K562 (cell line): ENCODE results near the gene GYG2. TPM values are rescaled to one million over a fixed set of nuclear protein-coding genes. Genes with fewer than 3 reads are reported as not detected.

Source experiments
- ATAC-seq: fragments of 200-7000 bp; cut with Tn5 transposase; 3 replicates; pipeline ENCODE4 v1.9.1; 2020; ENCODE audit warnings: moderate library complexity
- BruUV-seq: library from RNA; stranded (reverse); fragments of 400-500 nt; replicated peaks from 2 replicates; lab custom pipeline; 2021; lab: Mats Ljungman, UMichigan
- CTCF ChIA-PET: fragments of 300-600 bp; formaldehyde crosslinking; extraction: SDS; loops from one replicate; lab custom pipeline; 2021; ENCODE audit warnings: low intra/inter-chr PET ratio; lab: Yijun Ruan, JAX
- POLR2A ChIA-PET: fragments of 300-600, 350-650 bp; sonication (Branson Sonifier 250); formaldehyde crosslinking; extraction: SDS; loops from one replicate; lab custom pipeline; 2021; ENCODE audit warnings: antibody characterized with exemption, inconsistent platforms; lab: Yijun Ruan, JAX
- DNase-seq, 4 experiments: peaks; one replicate each; pipeline versions ENCODE4 v3.0.0 to v3.0.0-alpha.2; 2011 to 2018; ENCODE audit warnings: low spot score in 3 of 4, mixed read lengths in 3 of 4; ENCODE audit errors: extremely low read depth in 1 of 4
- FAIRE-seq: peaks from 2 replicates; lab custom pipeline; 2011; peaks lifted over from hg19 to GRCh38; lab: Jason Lieb, UNC
- H2AFZ ChIP-seq: 2 replicates; pipeline ENCODE4 v1.6.0; 2011; ENCODE audit warnings: low read depth, low read length, control low read depth, inconsistent platforms
- H3K27ac ChIP-seq: fragments of 200-600 bp; 3 replicates; pipeline ENCODE4 v1.8.0; 2011; ENCODE audit warnings: low read depth, mild to moderate bottlenecking, control low read depth, inconsistent platforms, low read length, moderate library complexity, mixed read lengths; ENCODE audit errors: extremely low read depth
- H3K27me3 ChIP-seq, 2 experiments: fragments of 300-600 bp in 1 of 2; 2 replicates in 1 of 2; 3 replicates in 1 of 2; pipeline versions ENCODE4 v1.6.0 to v1.8.0; 2011; ENCODE audit warnings: inconsistent platforms in 2 of 2, low read length in 2 of 2, mild to moderate bottlenecking in 1 of 2, mixed read lengths in 1 of 2, moderate library complexity in 1 of 2; ENCODE audit not compliant: control insufficient read depth in 2 of 2, insufficient read depth in 2 of 2
- H3K36me3 ChIP-seq: fragments of 300-600 bp; 3 replicates; pipeline ENCODE4 v1.8.0; 2011; ENCODE audit warnings: mild to moderate bottlenecking, low read length, inconsistent platforms; ENCODE audit not compliant: control insufficient read depth, insufficient read depth
- H3K4me1 ChIP-seq, 2 experiments: fragments of 200-600 bp in 1 of 2; replicated peaks in 1 of 2; 2 replicates in 1 of 2; 3 replicates in 1 of 2; pipeline versions ENCODE4 v1.5.1 to v1.8.0; 2011; ENCODE audit warnings: inconsistent platforms in 2 of 2, low read length in 2 of 2, mild to moderate bottlenecking in 1 of 2, mixed read lengths in 1 of 2, moderate library complexity in 1 of 2; ENCODE audit not compliant: control insufficient read depth in 2 of 2, insufficient read depth in 2 of 2
- H3K4me2 ChIP-seq: 2 replicates; pipeline ENCODE4 v1.6.1; 2011; ENCODE audit warnings: low read length, control low read depth, inconsistent platforms, mixed read lengths; ENCODE audit not compliant: insufficient read depth
- H3K4me3 ChIP-seq: fragments of 200-600 bp; sonication (generic), shearing (Covaris generic); 2 replicates; pipeline ENCODE4 v1.5.1; 2016; ENCODE audit warnings: control low read depth, inconsistent platforms
- H3K79me2 ChIP-seq: fragments of 200-600 bp; 3 replicates; pipeline ENCODE4 v1.8.0; 2011; ENCODE audit warnings: low read length, inconsistent platforms; ENCODE audit not compliant: control insufficient read depth, insufficient read depth
- H3K9ac ChIP-seq, 2 experiments: 2 replicates each; pipeline versions ENCODE4 v1.6.0 to v1.6.1; 2011; ENCODE audit warnings: low read depth in 2 of 2, low read length in 2 of 2, control low read depth in 1 of 2, inconsistent platforms in 1 of 2, mild to moderate bottlenecking in 1 of 2, mixed read lengths in 1 of 2; ENCODE audit not compliant: insufficient read depth in 1 of 2
- H3K9me1 ChIP-seq: one replicate; pipeline ENCODE4 v1.6.0; 2011; ENCODE audit warnings: inconsistent platforms, mild to moderate bottlenecking, low read length, moderate library complexity; ENCODE audit not compliant: control insufficient read depth, insufficient read depth
- H3K9me3 ChIP-seq: replicated peaks from 2 replicates; pipeline ENCODE4 v1.5.1; 2011; ENCODE audit warnings: low read depth, low read length, inconsistent platforms; ENCODE audit not compliant: control insufficient read depth, insufficient read depth
- H4K20me1 ChIP-seq: replicated peaks from 2 replicates; pipeline ENCODE4 v1.6.1; 2011; ENCODE audit warnings: low read length, inconsistent platforms, mixed read lengths; ENCODE audit not compliant: control insufficient read depth, insufficient read depth
- ATF7 ChIP-seq: fragments of 450-650 bp; IDR thresholded peaks from 2 replicates; pipeline ENCODE4 v1.7.1; 2014; ENCODE audit warnings: mild to moderate bottlenecking, moderate library complexity
- BCOR ChIP-seq: fragments of 450-650 bp; IDR thresholded peaks from 2 replicates; pipeline ENCODE4 v1.6.1; 2016
- ERF ChIP-seq: fragments of 450-650 bp; formaldehyde crosslinking; IDR thresholded peaks from 2 replicates; pipeline ENCODE4 v1.4.0; 2020; ENCODE audit warnings: mild to moderate bottlenecking, mixed read lengths
- GABPB1 ChIP-seq: sonication (generic); formaldehyde crosslinking; IDR thresholded peaks from 2 replicates; pipeline ENCODE4 v1.8.0; 2022; ENCODE audit warnings: mild to moderate bottlenecking, missing genetic modification reagents
- HDAC1 ChIP-seq, 2 experiments: fragments of 450-650 bp; IDR thresholded peaks; 2 replicates each; pipeline ENCODE4 v1.6.1; 2016 to 2017; ENCODE audit warnings: inconsistent platforms in 1 of 2, mild to moderate bottlenecking in 1 of 2, moderate library complexity in 1 of 2
- MIER1 ChIP-seq: fragments of 450-650 bp; IDR thresholded peaks from 2 replicates; pipeline ENCODE4 v1.6.1; 2016; ENCODE audit warnings: antibody characterized with exemption, mild to moderate bottlenecking, low read depth
- MYBL2 ChIP-seq, 2 experiments: fragments of 450-650 bp in 1 of 2; sonication (generic) in 1 of 2; formaldehyde crosslinking in 1 of 2; IDR thresholded peaks; 2 replicates each; pipeline versions ENCODE4 v1.6.1 to v1.8.1; 2017 to 2022; ENCODE audit warnings: borderline replicate concordance in 1 of 2, inconsistent platforms in 1 of 2, low read depth in 1 of 2, mild to moderate bottlenecking in 1 of 2, missing genetic modification reagents in 1 of 2, moderate library complexity in 1 of 2
- POLR2A ChIP-seq: fragments of 450-650 bp; conservative IDR thresholded peaks from 2 replicates; pipeline ENCODE4 v1.6.1; 2016
- ZSCAN29 ChIP-seq: fragments of 450-650 bp; IDR thresholded peaks from 2 replicates; pipeline ENCODE4 v1.6.1; 2017
- whole genome bisulfite sequencing: fragments of 100-300 bp; shearing (Covaris generic); methylation state at CpG from one replicate; pipeline ENCODE4 v1.1.6; 2016; ENCODE audit warnings: low coverage, mixed read lengths; ENCODE audit not compliant: insufficient coverage; ENCODE audit errors: missing lambda C conversion rate; 5-methylcytosine and 5-hydroxymethylcytosine counted together
- in situ Hi-C: fragments of 300-500 bp; cut with MboI; formaldehyde crosslinking; loops from 4 replicates; pipeline ENCODE4 v1.15.0; 2018; ENCODE audit warnings: inconsistent platforms, mixed read lengths
- intact Hi-C: fragments of 100-400 bp; cut with micrococcal nuclease; formaldehyde crosslinking; loops from 2 replicates; pipeline ENCODE4 v1.14.2; 2022
- polyA plus RNA-seq, 8 experiments: library from polyadenylated mRNA; depleted of rRNA in 4 of 8; stranded (reverse) in 5 of 8; unstranded in 3 of 8; fragments of >200 nt; fragmentation: Nextera tagmentation in 2 of 8; fragmentation: Illumina TruSeq in 1 of 8; extraction: Ambion mirVana in 2 of 8; extraction: Trizol in 1 of 8; gene quantifications; 2 replicates each; pipeline versions ENCODE4 v1.2.1 to v1.2.3, GENCODE V29; 2011 to 2014; ENCODE audit warnings: inconsistent platforms in 1 of 8, missing spikeins in 1 of 8
- total RNA-seq, 7 experiments: library from RNA; depleted of rRNA in 6 of 7; stranded (reverse); fragments of >200 nt in 6 of 7; fragmentation: Illumina TruSeq in 2 of 7; extraction: Trizol in 2 of 7; gene quantifications; 2 replicates each; pipeline versions ENCODE4 v1.2.1 to v1.2.3, GENCODE V29; 2011 to 2021; ENCODE audit warnings: low replicate concordance in 1 of 7
- TF ChIP-seq, protein P1 (sequence below): fragments of 250-450 bp; sonication (Bioruptor Pico); IDR thresholded peaks from 2 replicates; pipeline ENCODE4 v1.9.0; 2021; ENCODE audit warnings: mild to moderate bottlenecking, inconsistent platforms
- TF ChIP-seq, protein P2 (sequence below), 2 experiments: IDR thresholded peaks in 1 of 2; conservative IDR thresholded peaks in 1 of 2; 2 replicates each; pipeline ENCODE4 v1.6.1; 2016; ENCODE audit warnings: low read depth in 2 of 2, mild to moderate bottlenecking in 1 of 2, missing compliant biosample characterization in 1 of 2, missing genetic modification characterization in 1 of 2, moderate library complexity in 1 of 2
- TF ChIP-seq, protein P3 (sequence below): fragments of 450-650 bp; IDR thresholded peaks from 2 replicates; pipeline ENCODE4 v1.6.1; 2016
- TF ChIP-seq, protein P4 (sequence below): sonication (generic); formaldehyde crosslinking; IDR thresholded peaks from 2 replicates; pipeline ENCODE4 v1.8.1; 2023; ENCODE audit warnings: mild to moderate bottlenecking, missing genetic modification reagents, moderate library complexity
- TF ChIP-seq, protein P5 (sequence below): fragments of 450-650 bp; IDR thresholded peaks from 2 replicates; pipeline ENCODE4 v1.6.1; 2016; ENCODE audit warnings: antibody characterized with exemption

Gene GYG2
- total and polyA plus RNA-seq, 9 of the 15 experiments (the other 6 are each of a cell fraction or from before 2014, with no cell fraction given): 0.24 to 4.4 (median 2.9) TPM

DNA sequence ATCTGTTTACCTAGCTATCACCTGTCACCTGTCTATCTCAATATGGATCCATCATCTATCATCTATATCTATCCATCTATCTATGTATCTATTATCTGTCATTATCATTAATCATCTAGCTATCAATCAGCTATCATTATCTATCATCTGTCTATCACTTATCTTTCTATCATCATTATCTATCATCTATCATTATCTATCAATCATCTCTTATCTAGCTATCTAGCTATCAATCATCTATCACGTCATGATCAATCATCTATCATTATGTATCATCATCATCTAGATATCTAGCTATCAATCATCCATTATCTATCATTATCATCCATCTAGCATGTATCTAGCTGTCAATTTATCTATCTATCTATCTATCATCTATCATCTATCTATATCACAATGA is 92.5 kb downstream of the GYG2 start:
- WGBS: 0% methylated on average over 1 of the region's 1 CpG
- Histone ChIP-seq H3K79me2 (no peaks in the 10 kb centered on the region), H3K36me3 (no peaks in the 10 kb centered on the region), H2AFZ (no peak overlapping the region), H3K9me3 (no peaks in the 10 kb centered on the region), H3K9ac (no peak overlapping the region), H3K27ac (no peak overlapping the region), H3K4me2 (no peak overlapping the region), H3K9me1 (no peaks in the 10 kb centered on the region), H3K4me1 (peaks cover 7 to 17% of the 10 kb centered on the region in 2 experiments; a peak in 4 of 5 replicates), H4K20me1 (no peaks in the 10 kb centered on the region), H3K27me3 (no peaks in the 10 kb centered on the region), H3K4me3 (no peak overlapping the region)
- in situ Hi-C loops (no loop called here), intact Hi-C loops (no loop called here)
- CTCF ChIA-PET: no interaction called here
- DNase-seq (no peak), FAIRE-seq (no peak), ATAC-seq (no peak)
- POLR2A ChIA-PET: interaction anchor here (1.1 kb wide), 1 partner anchor 84 kb away, joined by 3 read pairs; no protein-coding TSS in a partner anchor
- no TSS peak for BruUV-seq
- TF ChIP-seq POLR2A (no peak), ERF (no peak), HDAC1 (IDR thresholded peaks at IDR 0.05) (peak in 1 of 2 experiments; percentile 24; a peak in 1 of 4 replicates), MIER1 (no peak), GABPB1 (no peak), BCOR (peak; percentile 9; the same call in 1 of the 2 replicates), ZSCAN29 (no peak), ATF7 (no peak), MYBL2 (IDR thresholded peaks at IDR 0.05; ENCODE audit: low read depth) (no peak), MYBL2 (CRISPR knock-in tag; IDR thresholded peaks at IDR 0.05; ENCODE audit: borderline replicate concordance) (no peak)
- TF ChIP-seq, protein P1, sequence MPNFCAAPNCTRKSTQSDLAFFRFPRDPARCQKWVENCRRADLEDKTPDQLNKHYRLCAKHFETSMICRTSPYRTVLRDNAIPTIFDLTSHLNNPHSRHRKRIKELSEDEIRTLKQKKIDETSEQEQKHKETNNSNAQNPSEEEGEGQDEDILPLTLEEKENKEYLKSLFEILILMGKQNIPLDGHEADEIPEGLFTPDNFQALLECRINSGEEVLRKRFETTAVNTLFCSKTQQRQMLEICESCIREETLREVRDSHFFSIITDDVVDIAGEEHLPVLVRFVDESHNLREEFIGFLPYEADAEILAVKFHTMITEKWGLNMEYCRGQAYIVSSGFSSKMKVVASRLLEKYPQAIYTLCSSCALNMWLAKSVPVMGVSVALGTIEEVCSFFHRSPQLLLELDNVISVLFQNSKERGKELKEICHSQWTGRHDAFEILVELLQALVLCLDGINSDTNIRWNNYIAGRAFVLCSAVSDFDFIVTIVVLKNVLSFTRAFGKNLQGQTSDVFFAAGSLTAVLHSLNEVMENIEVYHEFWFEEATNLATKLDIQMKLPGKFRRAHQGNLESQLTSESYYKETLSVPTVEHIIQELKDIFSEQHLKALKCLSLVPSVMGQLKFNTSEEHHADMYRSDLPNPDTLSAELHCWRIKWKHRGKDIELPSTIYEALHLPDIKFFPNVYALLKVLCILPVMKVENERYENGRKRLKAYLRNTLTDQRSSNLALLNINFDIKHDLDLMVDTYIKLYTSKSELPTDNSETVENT (CRISPR knock-in tag): no peak
- TF ChIP-seq, protein P2, sequence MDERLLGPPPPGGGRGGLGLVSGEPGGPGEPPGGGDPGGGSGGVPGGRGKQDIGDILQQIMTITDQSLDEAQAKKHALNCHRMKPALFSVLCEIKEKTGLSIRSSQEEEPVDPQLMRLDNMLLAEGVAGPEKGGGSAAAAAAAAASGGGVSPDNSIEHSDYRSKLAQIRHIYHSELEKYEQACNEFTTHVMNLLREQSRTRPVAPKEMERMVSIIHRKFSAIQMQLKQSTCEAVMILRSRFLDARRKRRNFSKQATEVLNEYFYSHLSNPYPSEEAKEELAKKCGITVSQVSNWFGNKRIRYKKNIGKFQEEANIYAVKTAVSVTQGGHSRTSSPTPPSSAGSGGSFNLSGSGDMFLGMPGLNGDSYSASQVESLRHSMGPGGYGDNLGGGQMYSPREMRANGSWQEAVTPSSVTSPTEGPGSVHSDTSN (CRISPR knock-in tag; IDR thresholded peaks at IDR 0.05; ENCODE audit: low read depth): no peak
- TF ChIP-seq, protein P2 (tag; conservative IDR thresholded peaks at IDR 0.05; ENCODE audit: low read depth): peak; percentile 62
- TF ChIP-seq, protein P3, sequence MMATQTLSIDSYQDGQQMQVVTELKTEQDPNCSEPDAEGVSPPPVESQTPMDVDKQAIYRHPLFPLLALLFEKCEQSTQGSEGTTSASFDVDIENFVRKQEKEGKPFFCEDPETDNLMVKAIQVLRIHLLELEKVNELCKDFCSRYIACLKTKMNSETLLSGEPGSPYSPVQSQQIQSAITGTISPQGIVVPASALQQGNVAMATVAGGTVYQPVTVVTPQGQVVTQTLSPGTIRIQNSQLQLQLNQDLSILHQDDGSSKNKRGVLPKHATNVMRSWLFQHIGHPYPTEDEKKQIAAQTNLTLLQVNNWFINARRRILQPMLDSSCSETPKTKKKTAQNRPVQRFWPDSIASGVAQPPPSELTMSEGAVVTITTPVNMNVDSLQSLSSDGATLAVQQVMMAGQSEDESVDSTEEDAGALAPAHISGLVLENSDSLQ: 0 out of 2 replicates have a peak, but pooled peaks have one; percentile 10
- TF ChIP-seq, protein P4, sequence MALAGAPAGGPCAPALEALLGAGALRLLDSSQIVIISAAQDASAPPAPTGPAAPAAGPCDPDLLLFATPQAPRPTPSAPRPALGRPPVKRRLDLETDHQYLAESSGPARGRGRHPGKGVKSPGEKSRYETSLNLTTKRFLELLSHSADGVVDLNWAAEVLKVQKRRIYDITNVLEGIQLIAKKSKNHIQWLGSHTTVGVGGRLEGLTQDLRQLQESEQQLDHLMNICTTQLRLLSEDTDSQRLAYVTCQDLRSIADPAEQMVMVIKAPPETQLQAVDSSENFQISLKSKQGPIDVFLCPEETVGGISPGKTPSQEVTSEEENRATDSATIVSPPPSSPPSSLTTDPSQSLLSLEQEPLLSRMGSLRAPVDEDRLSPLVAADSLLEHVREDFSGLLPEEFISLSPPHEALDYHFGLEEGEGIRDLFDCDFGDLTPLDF (CRISPR knock-in tag): no peak
- TF ChIP-seq, protein P5, sequence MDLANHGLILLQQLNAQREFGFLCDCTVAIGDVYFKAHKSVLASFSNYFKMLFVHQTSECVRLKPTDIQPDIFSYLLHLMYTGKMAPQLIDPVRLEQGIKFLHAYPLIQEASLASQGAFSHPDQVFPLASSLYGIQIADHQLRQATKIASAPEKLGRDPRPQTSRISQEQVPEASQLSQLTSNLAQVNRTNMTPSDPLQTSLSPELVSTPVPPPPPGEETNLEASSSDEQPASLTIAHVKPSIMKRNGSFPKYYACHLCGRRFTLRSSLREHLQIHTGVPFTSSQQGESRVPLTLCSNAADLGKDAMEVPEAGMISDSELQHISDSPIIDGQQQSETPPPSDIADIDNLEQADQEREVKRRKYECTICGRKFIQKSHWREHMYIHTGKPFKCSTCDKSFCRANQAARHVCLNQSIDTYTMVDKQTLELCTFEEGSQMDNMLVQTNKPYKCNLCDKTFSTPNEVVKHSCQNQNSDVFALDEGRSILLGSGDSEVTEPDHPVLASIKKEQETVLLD: peak; percentile 83
